Breast epithelium (tissue), 4 donors: ENCODE measurements around the gene RNF34. TPM values are rescaled to one million over a fixed set of nuclear protein-coding genes. Genes with fewer than 3 reads are reported as not detected.

ENCODE experiments used
- DNase-seq, 2 donors: peaks; one replicate each; pipeline ENCODE4 v3.0.0-alpha.2; 2019; ENCODE audit warnings: low spot score in 2 of 2
- H3K27ac ChIP-seq, 2 donors: fragments of 200-600 bp; sonication (generic) in 1 of 2; one replicate each; pipeline ENCODE4 v1.5.1; 2016 to 2019; ENCODE audit warnings: mild to moderate bottlenecking in 1 of 2
- H3K27me3 ChIP-seq, 2 donors: fragments of 200-600 bp; sonication (generic) in 1 of 2; one replicate each; pipeline versions ENCODE4 v1.5.1 to v1.6.0; 2017 to 2019; ENCODE audit warnings: control low read depth in 1 of 2, mild to moderate bottlenecking in 1 of 2
- H3K36me3 ChIP-seq: fragments of 200-600 bp; one replicate; pipeline ENCODE4 v1.5.1; 2019
- H3K4me1 ChIP-seq, 2 donors: fragments of 200-600 bp; sonication (generic); one replicate each; pipeline ENCODE4 v1.5.1; 2016 to 2019; ENCODE audit warnings: control low read depth in 1 of 2
- H3K4me3 ChIP-seq, 3 donors: fragments of 200-600 bp; sonication (generic); 1 replicate in 2 of 3; 2 replicates in 1 of 3; pipeline ENCODE4 v1.5.1; 2016 to 2019; ENCODE audit warnings: mild to moderate bottlenecking in 3 of 3, moderate library complexity in 2 of 3
- H3K9me3 ChIP-seq, 2 donors: fragments of 200-600 bp; sonication (generic) in 1 of 2; one replicate each; pipeline ENCODE4 v1.5.1; 2016 to 2019; ENCODE audit warnings: control low read depth in 1 of 2
- CTCF ChIP-seq, 3 donors: fragments of 450-650 bp; IDR thresholded peaks; one replicate each; pipeline ENCODE4 v1.5.1; 2016 to 2017; ENCODE audit warnings: antibody characterized with exemption in 3 of 3, mild to moderate bottlenecking in 3 of 3, moderate library complexity in 3 of 3
- POLR2A ChIP-seq: fragments of 450-650 bp; IDR thresholded peaks from one replicate; pipeline ENCODE4 v1.6.1; 2016; ENCODE audit warnings: antibody characterized with exemption, mild to moderate bottlenecking, moderate library complexity
- POLR2AphosphoS5 ChIP-seq, 3 donors: sonication (generic); formaldehyde crosslinking; IDR thresholded peaks; one replicate each; pipeline ENCODE4 v1.6.1; 2017; ENCODE audit warnings: antibody characterized with exemption in 3 of 3
- intact Hi-C: fragments of 100-400 bp; cut with DNase I; formaldehyde crosslinking; loops from one replicate; pipeline ENCODE4 v1.15.1; 2023; ENCODE audit warnings: low total_unique reads
- total RNA-seq, 3 donors: library from RNA; depleted of rRNA; stranded (reverse); fragments of >200 nt; gene quantifications; one replicate each; pipeline ENCODE4 v1.1.0, GENCODE V29; 2016

Gene RNF34
- total RNA-seq, 3 donors from 2014 or later, result 32.4 to 47.3 (median 45.1) TPM

- intact Hi-C loops, result no loop called here
- Histone ChIP-seq H3K4me3 (no peak overlapping the region), H3K36me3 (no peaks in the 10 kb centered on the region), H3K9me3 (no peaks in the 10 kb centered on the region), H3K27me3 (no peaks in the 10 kb centered on the region), H3K4me1 (no peaks in the 10 kb centered on the region), H3K27ac (no peak overlapping the region)
- no peak for DNase-seq
- TF ChIP-seq POLR2A (no peak), CTCF (IDR thresholded peaks at IDR 0.05) (no peak)
Observed at GRCh38 chr12:121444842-121445202, 44.9 kb downstream of the RNF34 start.

- Histone ChIP-seq H3K27me3 (no peaks in the 10 kb centered on the region), H3K36me3 (no peaks in the 10 kb centered on the region), H3K27ac (no peak overlapping the region), H3K9me3 (no peaks in the 10 kb centered on the region), H3K4me3 (no peak overlapping the region), H3K4me1 (no peaks in the 10 kb centered on the region)
- no peak for DNase-seq
- TF ChIP-seq POLR2A (no peak), POLR2AphosphoS5 (IDR thresholded peaks at IDR 0.05) (no peak), CTCF (IDR thresholded peaks at IDR 0.05) (no peak)
- intact Hi-C loops, result no loop called here
Observed at GRCh38 chr12:121446750-121447149, 46.8 kb downstream of the RNF34 start.

GRCh38 chr12:121448771-121449315, 48.9 kb downstream of the RNF34 start:
- Histone ChIP-seq H3K27ac (no peak overlapping the region), H3K9me3 (no peaks in the 10 kb centered on the region), H3K4me3 (no peak overlapping the region), H3K27me3 (no peaks in the 10 kb centered on the region), H3K36me3 (no peaks in the 10 kb centered on the region), H3K4me1 (no peaks in the 10 kb centered on the region)
- TF ChIP-seq POLR2A, result no peak
- TF ChIP-seq POLR2AphosphoS5 (IDR thresholded peaks at IDR 0.05), result no peak
- TF ChIP-seq CTCF (IDR thresholded peaks at IDR 0.05), result no peak
- DNase-seq, result no peak
- intact Hi-C loops, result no loop called here

GRCh38 chr12:121451961-121452339, 52.0 kb downstream of the RNF34 start:
- DNase-seq, result no peak
- intact Hi-C loops, result loop anchor here (5.0 kb wide), 1 partner anchor 1535 kb away; no protein-coding TSS in a partner anchor
- H3K4me3 ChIP-seq, result peak overlapping the region; percentile 21 to 57 (median 24)

More at GRCh38 chr12:121451961-121452339, 52.0 kb downstream of the RNF34 start:
- H3K4me1 ChIP-seq, result no peaks in the 10 kb centered on the region
- H3K36me3 ChIP-seq, result no peaks in the 10 kb centered on the region
- H3K9me3 ChIP-seq, result no peaks in the 10 kb centered on the region
- no peaks in the 10 kb centered on the region for H3K27me3 ChIP-seq
- peak overlapping the region; percentile 83 to 89 for H3K27ac ChIP-seq
- TF ChIP-seq POLR2A (no peak), POLR2AphosphoS5 (IDR thresholded peaks at IDR 0.05) (no peak), CTCF (IDR thresholded peaks at IDR 0.05) (no peak)
